Subcutaneous adipose tissue (tissue), 4 donors: ENCODE measurements around the gene OR51G1. TPM values are rescaled to one million over a fixed set of nuclear protein-coding genes. Genes with fewer than 3 reads are reported as not detected.

ENCODE experiments used
- CTCF ChIP-seq: fragments of 450-650 bp; IDR thresholded peaks from one replicate; pipeline ENCODE4 v1.5.1; 2016; ENCODE audit warnings: low read depth, mild to moderate bottlenecking, control low read depth, antibody characterized with exemption, moderate library complexity
- total RNA-seq, 4 donors: library from RNA; depleted of rRNA; stranded (reverse); fragments of >200 nt; gene quantifications; one replicate each; pipeline ENCODE4 v1.1.0, GENCODE V29; 2016

Gene OR51G1
- total RNA-seq, 4 donors from 2014 or later: not detected

- TF ChIP-seq CTCF: no peak
These were observed 43.0 kb downstream of the OR51G1 start for GRCh38 chr11:4881188-4881587.

Other genes starting within 250 kb of the OR51G1 start
- under 1 TPM in 2 of 4 donors, not detected in 2; 0.17 to 0.33 TPM for gene OR51E2, start 226.5 kb downstream of the OR51G1 start, total RNA-seq
- gene MMP26, start 219.6 kb downstream of the OR51G1 start, total RNA-seq: not detected
- gene OR51F1, start 154.4 kb downstream of the OR51G1 start, total RNA-seq: not detected
- not detected for gene OR52R1, start 120.0 kb downstream of the OR51G1 start, total RNA-seq
- gene OR51F2, start 103.0 kb downstream of the OR51G1 start, total RNA-seq: not detected
- gene OR51S1, start 75.1 kb downstream of the OR51G1 start, total RNA-seq: not detected
- not detected for gene OR51T1, start 42.4 kb downstream of the OR51G1 start, total RNA-seq
- gene OR51A7, start 20.6 kb downstream of the OR51G1 start, total RNA-seq: not detected
- gene OR51G2, start 5.0 kb downstream of the OR51G1 start, total RNA-seq: not detected
- not detected for gene OR51A4, start 23.3 kb upstream of the OR51G1 start, total RNA-seq
- gene OR51A2, start 31.4 kb upstream of the OR51G1 start, total RNA-seq: not detected
- gene OR51L1, start 70.5 kb upstream of the OR51G1 start, total RNA-seq: not detected
- not detected for gene OR52J3, start 122.2 kb upstream of the OR51G1 start, total RNA-seq
- gene OR52E2, start 135.3 kb upstream of the OR51G1 start, total RNA-seq: not detected
- gene OR52E1, start 145.2 kb upstream of the OR51G1 start, total RNA-seq: not detected
- gene OR52A5, start 214.0 kb upstream of the OR51G1 start, total RNA-seq: not detected
- gene OR52A1, start 230.4 kb upstream of the OR51G1 start, total RNA-seq: not detected